Endothelial cell of umbilical vein (primary cell): ENCODE measurements around the gene SEMA4B.

Experiments used
- CTCF ChIP-seq, 2 donors: IDR thresholded peaks; 1 replicate in 1 of 2; 2 replicates in 1 of 2; pipeline ENCODE4 v1.5.1; 2011; ENCODE audit warnings: low read length in 2 of 2, mild to moderate bottlenecking in 2 of 2, moderate library complexity in 2 of 2, control low read depth in 1 of 2, inconsistent platforms in 1 of 2, low read depth in 1 of 2; ENCODE audit not compliant: insufficient read depth in 1 of 2; ENCODE audit errors: extremely low read depth in 1 of 2
- EZH2 ChIP-seq: IDR thresholded peaks from 2 replicates; pipeline ENCODE4 v1.6.1; 2012; ENCODE audit warnings: borderline replicate concordance, low read depth, mild to moderate bottlenecking, moderate library complexity, low read length, inconsistent platforms; ENCODE audit not compliant: severe bottlenecking
- MAX ChIP-seq: IDR thresholded peaks from 2 replicates; pipeline ENCODE4 v1.6.1; 2011; ENCODE audit not compliant: insufficient read depth, insufficient read length
- MYC ChIP-seq: IDR thresholded peaks from one replicate; pipeline ENCODE4 v1.6.1; 2011; ENCODE audit warnings: mild to moderate bottlenecking, low read depth, low read length
- POLR2A ChIP-seq: IDR thresholded peaks from 2 replicates; pipeline ENCODE4 v1.6.1; 2012; ENCODE audit warnings: low read depth, mild to moderate bottlenecking, control low read depth, low read length
- POLR2AphosphoS5 ChIP-seq: IDR thresholded peaks from 2 replicates; pipeline ENCODE4 v1.6.1; 2012; ENCODE audit warnings: low read depth, mild to moderate bottlenecking, control low read depth, low read length, moderate library complexity; ENCODE audit not compliant: insufficient read depth

- no peak for TF ChIP-seq CTCF (IDR thresholded peaks at IDR 0.05; ENCODE audit: extremely low read depth in 1 of 2, insufficient read depth in 1 of 2, low read depth in 1 of 2, low read length in 2 of 2)
- no peak for TF ChIP-seq POLR2A
- no peak for TF ChIP-seq POLR2AphosphoS5
- no peak for TF ChIP-seq EZH2
- no peak for TF ChIP-seq MAX
- TF ChIP-seq MYC: no peak
These were observed 498 bp upstream of the SEMA4B start for GRCh38 chr15:90200534-90201129.
